HepG2 (cell line): ENCODE measurements around the gene ALDH3A2. TPM values are rescaled to one million over a fixed set of nuclear protein-coding genes. Genes with fewer than 3 reads are reported as not detected.

Experiments used
- ARHGAP35 ChIP-seq: sonication (generic); formaldehyde crosslinking; IDR thresholded peaks from 2 replicates; pipeline ENCODE4 v1.9.0; 2022; ENCODE audit warnings: mild to moderate bottlenecking, inconsistent platforms, moderate library complexity, missing genetic modification reagents, borderline replicate concordance
- ASH2L ChIP-seq: fragments of 300-600, 200-600 bp; sonication (generic); IDR thresholded peaks from 2 replicates; pipeline ENCODE4 v1.7.0; 2017; ENCODE audit warnings: low read depth, mild to moderate bottlenecking, moderate library complexity, mixed read lengths, low read length; ENCODE audit not compliant: insufficient read length
- ATRX ChIP-seq: sonication (generic); formaldehyde crosslinking; IDR thresholded peaks from 2 replicates; pipeline ENCODE4 v1.4.0; 2020; ENCODE audit warnings: missing genetic modification reagents, borderline replicate concordance
- GTF2F1 ChIP-seq: fragments of 150-350 bp; IDR thresholded peaks from 2 replicates; pipeline ENCODE4 v1.6.1; 2014; ENCODE audit warnings: low read length
- JARID2 ChIP-seq: sonication (generic); formaldehyde crosslinking; IDR thresholded peaks from 2 replicates; pipeline ENCODE4 v1.8.1; 2023; ENCODE audit warnings: missing genetic modification reagents, inconsistent platforms; ENCODE audit not compliant: insufficient replicate concordance
- NCOA2 ChIP-seq: sonication (generic); formaldehyde crosslinking; IDR thresholded peaks from 2 replicates; pipeline ENCODE4 v1.8.0; 2022; ENCODE audit warnings: inconsistent platforms
- POLR2AphosphoS2 ChIP-seq: IDR thresholded peaks from 2 replicates; pipeline ENCODE4 v1.6.1; 2011; ENCODE audit warnings: low read depth, low read length, improper control_type of control experiment
- RCOR2 ChIP-seq: IDR thresholded peaks from 2 replicates; pipeline ENCODE4 v1.6.1; 2016; ENCODE audit warnings: missing biosample characterization, missing genetic modification reagents
- SIN3A ChIP-seq: IDR thresholded peaks from 2 replicates; pipeline ENCODE4 v1.6.1; 2011; ENCODE audit warnings: low read depth, mild to moderate bottlenecking, control low read depth, low read length, borderline replicate concordance
- TAF15 ChIP-seq: fragments of 200-400 bp; formaldehyde crosslinking; IDR thresholded peaks from one replicate; pipeline ENCODE4 v1.6.1; 2018; ENCODE audit warnings: mild to moderate bottlenecking, low read depth, low read length; ENCODE audit not compliant: poor library complexity, severe bottlenecking
- ZKSCAN5 ChIP-seq: sonication (generic); formaldehyde crosslinking; IDR thresholded peaks from 2 replicates; pipeline ENCODE4 v1.5.1; 2020; ENCODE audit warnings: mild to moderate bottlenecking, missing genetic modification reagents
- ZNF124 ChIP-seq: sonication (generic); formaldehyde crosslinking; IDR thresholded peaks from 2 replicates; pipeline ENCODE4 v1.4.0; 2020; ENCODE audit warnings: missing genetic modification reagents
- ZNF263 ChIP-seq: sonication (generic); formaldehyde crosslinking; IDR thresholded peaks from 2 replicates; pipeline ENCODE4 v1.4.0; 2020; ENCODE audit warnings: missing genetic modification reagents
- ZNF326 ChIP-seq: sonication (generic); formaldehyde crosslinking; IDR thresholded peaks from 2 replicates; pipeline ENCODE4 v1.4.0; 2020; ENCODE audit warnings: missing genetic modification reagents, borderline replicate concordance
- ZNF746 ChIP-seq: sonication (generic); formaldehyde crosslinking; IDR thresholded peaks from 2 replicates; pipeline ENCODE4 v1.8.0; 2022; ENCODE audit warnings: mild to moderate bottlenecking, missing genetic modification reagents
- ZNF768 ChIP-seq: sonication (generic); formaldehyde crosslinking; IDR thresholded peaks from 2 replicates; pipeline ENCODE4 v1.4.0; 2020; ENCODE audit warnings: missing genetic modification reagents
- polyA plus RNA-seq, 8 experiments: library from polyadenylated mRNA; depleted of rRNA in 3 of 8; stranded (reverse) in 7 of 8; unstranded in 1 of 8; fragments of >200 nt; fragmentation: Illumina TruSeq in 4 of 8; extraction: Trizol in 4 of 8; gene quantifications; 2 replicates each; pipeline versions ENCODE4 v1.2.1 to v1.2.3, GENCODE V29; 2011 to 2016; ENCODE audit warnings: low read depth in 4 of 8, missing spikeins in 1 of 8, mixed read lengths in 1 of 8; ENCODE audit not compliant: insufficient read depth in 1 of 8
- total RNA-seq, 5 experiments: library from RNA; depleted of rRNA; stranded (reverse); fragments of >200 nt; fragmentation: Illumina TruSeq; extraction: Trizol; gene quantifications; 2 replicates each; pipeline ENCODE4 v1.2.3, GENCODE V29; 2016; ENCODE audit warnings: low read depth in 1 of 5
- TF ChIP-seq, protein P1 (sequence below), 2 experiments: sonication (generic) in 1 of 2; formaldehyde crosslinking in 1 of 2; IDR thresholded peaks; 2 replicates each; pipeline versions ENCODE4 v1.5.1 to v1.6.1; 2011 to 2020; ENCODE audit warnings: borderline replicate concordance in 1 of 2, low read depth in 1 of 2, low read length in 1 of 2, mild to moderate bottlenecking in 1 of 2, missing genetic modification reagents in 1 of 2, moderate library complexity in 1 of 2
- TF ChIP-seq, protein P2 (sequence below): sonication (generic); formaldehyde crosslinking; IDR thresholded peaks from 2 replicates; pipeline ENCODE4 v1.4.0; 2020; ENCODE audit warnings: missing genetic modification reagents
- TF ChIP-seq, protein P3 (sequence below): sonication (generic); formaldehyde crosslinking; IDR thresholded peaks from 2 replicates; pipeline ENCODE4 v1.5.0; 2020; ENCODE audit warnings: missing genetic modification reagents
- TF ChIP-seq, protein P4 (sequence below): sonication (generic); formaldehyde crosslinking; IDR thresholded peaks from 2 replicates; pipeline ENCODE4 v1.5.0; 2020; ENCODE audit warnings: mild to moderate bottlenecking, missing genetic modification reagents
- TF ChIP-seq, protein P5 (sequence below): sonication (generic); formaldehyde crosslinking; IDR thresholded peaks from 2 replicates; pipeline ENCODE4 v1.4.0; 2020; ENCODE audit warnings: missing genetic modification reagents
- TF ChIP-seq, protein P6 (sequence below): sonication (generic); formaldehyde crosslinking; conservative IDR thresholded peaks from 2 replicates; pipeline ENCODE4 v1.4.0; 2020; ENCODE audit warnings: missing genetic modification reagents

Gene ALDH3A2
- total and polyA plus RNA-seq, 2 of the 13 experiments (the other 11 are each of a cell fraction or from before 2014, with no cell fraction given) = 80.8 to 180 TPM

DNA sequence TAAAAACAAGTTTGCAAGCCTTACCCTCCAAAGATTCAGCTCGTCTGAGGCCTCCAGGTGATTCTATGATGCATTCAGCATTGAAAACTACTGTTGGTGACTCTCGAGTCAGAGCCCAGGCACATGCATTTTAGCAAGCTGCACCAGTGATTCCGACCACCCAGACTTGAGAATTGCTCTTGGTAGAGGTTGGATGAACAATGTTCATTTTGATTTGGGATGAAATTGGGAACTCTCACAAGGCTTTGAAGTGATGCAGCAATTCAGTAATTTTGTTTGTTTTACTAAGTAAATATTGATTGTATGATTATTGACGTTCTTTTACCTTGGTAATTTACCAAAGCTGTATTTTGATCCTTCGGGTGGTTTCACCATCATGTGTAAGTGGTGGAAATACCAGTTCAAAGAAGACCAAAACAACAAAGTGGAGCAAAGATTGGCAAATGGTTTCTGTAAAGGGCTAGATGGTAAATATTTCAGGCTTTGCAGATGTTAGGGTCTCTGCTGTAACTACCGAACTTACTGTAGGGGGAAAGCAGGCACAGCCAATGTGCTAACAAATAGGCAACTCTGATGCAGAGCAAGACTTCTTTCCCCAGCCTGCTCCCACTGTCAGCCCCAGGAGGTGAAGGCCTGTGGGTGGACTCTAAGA lies 11.8 kb downstream of the ALDH3A2 start (continued):
- TF ChIP-seq, protein P1, sequence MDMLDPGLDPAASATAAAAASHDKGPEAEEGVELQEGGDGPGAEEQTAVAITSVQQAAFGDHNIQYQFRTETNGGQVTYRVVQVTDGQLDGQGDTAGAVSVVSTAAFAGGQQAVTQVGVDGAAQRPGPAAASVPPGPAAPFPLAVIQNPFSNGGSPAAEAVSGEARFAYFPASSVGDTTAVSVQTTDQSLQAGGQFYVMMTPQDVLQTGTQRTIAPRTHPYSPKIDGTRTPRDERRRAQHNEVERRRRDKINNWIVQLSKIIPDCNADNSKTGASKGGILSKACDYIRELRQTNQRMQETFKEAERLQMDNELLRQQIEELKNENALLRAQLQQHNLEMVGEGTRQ (IDR thresholded peaks at IDR 0.05; ENCODE audit: low read depth, low read length) = no peak
- TF ChIP-seq, protein P1 (CRISPR knock-in tag; IDR thresholded peaks at IDR 0.05; ENCODE audit: borderline replicate concordance) = no peak
- TF ChIP-seq ZKSCAN5 (CRISPR knock-in tag) (no peak), ATRX (no peak), ZNF124 (CRISPR knock-in tag) (peak; percentile 5; the same call in 1 of the 2 replicates), NCOA2 (CRISPR knock-in tag) (peak; percentile 99), ASH2L (peak; percentile 96), ARHGAP35 (CRISPR knock-in tag) (no peak), POLR2AphosphoS2 (no peak), TAF15 (no peak), ZNF746 (CRISPR knock-in tag) (no peak), RCOR2 (CRISPR knock-in tag) (peak; percentile 95), SIN3A (0 out of 2 replicates have a peak, but pooled peaks have one; percentile 38), JARID2 (CRISPR knock-in tag) (no peak), GTF2F1 (no peak), ZNF326 (CRISPR knock-in tag) (no peak), ZNF768 (CRISPR knock-in tag) (no peak), ZNF263 (CRISPR knock-in tag) (no peak)
- TF ChIP-seq, protein P2, sequence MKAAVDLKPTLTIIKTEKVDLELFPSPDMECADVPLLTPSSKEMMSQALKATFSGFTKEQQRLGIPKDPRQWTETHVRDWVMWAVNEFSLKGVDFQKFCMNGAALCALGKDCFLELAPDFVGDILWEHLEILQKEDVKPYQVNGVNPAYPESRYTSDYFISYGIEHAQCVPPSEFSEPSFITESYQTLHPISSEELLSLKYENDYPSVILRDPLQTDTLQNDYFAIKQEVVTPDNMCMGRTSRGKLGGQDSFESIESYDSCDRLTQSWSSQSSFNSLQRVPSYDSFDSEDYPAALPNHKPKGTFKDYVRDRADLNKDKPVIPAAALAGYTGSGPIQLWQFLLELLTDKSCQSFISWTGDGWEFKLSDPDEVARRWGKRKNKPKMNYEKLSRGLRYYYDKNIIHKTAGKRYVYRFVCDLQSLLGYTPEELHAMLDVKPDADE (CRISPR knock-in tag) = no peak
- TF ChIP-seq, protein P3, sequence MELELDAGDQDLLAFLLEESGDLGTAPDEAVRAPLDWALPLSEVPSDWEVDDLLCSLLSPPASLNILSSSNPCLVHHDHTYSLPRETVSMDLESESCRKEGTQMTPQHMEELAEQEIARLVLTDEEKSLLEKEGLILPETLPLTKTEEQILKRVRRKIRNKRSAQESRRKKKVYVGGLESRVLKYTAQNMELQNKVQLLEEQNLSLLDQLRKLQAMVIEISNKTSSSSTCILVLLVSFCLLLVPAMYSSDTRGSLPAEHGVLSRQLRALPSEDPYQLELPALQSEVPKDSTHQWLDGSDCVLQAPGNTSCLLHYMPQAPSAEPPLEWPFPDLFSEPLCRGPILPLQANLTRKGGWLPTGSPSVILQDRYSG (CRISPR knock-in tag) = no peak
- TF ChIP-seq, protein P4, sequence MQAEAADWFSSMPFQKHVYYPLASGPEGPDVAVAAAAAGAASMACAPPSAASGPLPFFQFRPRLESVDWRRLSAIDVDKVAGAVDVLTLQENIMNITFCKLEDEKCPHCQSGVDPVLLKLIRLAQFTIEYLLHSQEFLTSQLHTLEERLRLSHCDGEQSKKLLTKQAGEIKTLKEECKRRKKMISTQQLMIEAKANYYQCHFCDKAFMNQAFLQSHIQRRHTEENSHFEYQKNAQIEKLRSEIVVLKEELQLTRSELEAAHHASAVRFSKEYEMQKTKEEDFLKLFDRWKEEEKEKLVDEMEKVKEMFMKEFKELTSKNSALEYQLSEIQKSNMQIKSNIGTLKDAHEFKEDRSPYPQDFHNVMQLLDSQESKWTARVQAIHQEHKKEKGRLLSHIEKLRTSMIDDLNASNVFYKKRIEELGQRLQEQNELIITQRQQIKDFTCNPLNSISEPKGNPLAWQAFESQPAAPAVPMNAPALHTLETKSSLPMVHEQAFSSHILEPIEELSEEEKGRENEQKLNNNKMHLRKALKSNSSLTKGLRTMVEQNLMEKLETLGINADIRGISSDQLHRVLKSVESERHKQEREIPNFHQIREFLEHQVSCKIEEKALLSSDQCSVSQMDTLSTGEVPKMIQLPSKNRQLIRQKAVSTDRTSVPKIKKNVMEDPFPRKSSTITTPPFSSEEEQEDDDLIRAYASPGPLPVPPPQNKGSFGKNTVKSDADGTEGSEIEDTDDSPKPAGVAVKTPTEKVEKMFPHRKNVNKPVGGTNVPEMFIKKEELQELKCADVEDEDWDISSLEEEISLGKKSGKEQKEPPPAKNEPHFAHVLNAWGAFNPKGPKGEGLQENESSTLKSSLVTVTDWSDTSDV = no peak
- TF ChIP-seq, protein P5, sequence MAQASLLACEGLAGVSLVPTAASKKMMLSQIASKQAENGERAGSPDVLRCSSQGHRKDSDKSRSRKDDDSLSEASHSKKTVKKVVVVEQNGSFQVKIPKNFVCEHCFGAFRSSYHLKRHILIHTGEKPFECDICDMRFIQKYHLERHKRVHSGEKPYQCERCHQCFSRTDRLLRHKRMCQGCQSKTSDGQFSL (CRISPR knock-in tag) = no peak
- TF ChIP-seq, protein P6, sequence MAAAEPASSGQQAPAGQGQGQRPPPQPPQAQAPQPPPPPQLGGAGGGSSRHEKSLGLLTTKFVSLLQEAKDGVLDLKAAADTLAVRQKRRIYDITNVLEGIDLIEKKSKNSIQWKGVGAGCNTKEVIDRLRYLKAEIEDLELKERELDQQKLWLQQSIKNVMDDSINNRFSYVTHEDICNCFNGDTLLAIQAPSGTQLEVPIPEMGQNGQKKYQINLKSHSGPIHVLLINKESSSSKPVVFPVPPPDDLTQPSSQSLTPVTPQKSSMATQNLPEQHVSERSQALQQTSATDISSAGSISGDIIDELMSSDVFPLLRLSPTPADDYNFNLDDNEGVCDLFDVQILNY = no peak
